KBM-7 (cell line): ENCODE measurements around the gene RPS13.
"Not testable (repeated sequence)": the region's sequence is repeated elsewhere in the genome, so short reads cannot be mapped to it uniquely, and the experiment has no call there.

Experiments
- DNase-seq: peaks from one replicate; pipeline ENCODE4 v3.0.0-alpha.2; 2015
- in situ Hi-C: fragments of 300-500 bp; cut with MboI; formaldehyde crosslinking; loops from 2 replicates; pipeline ENCODE4 v1.14.3; 2020; ENCODE audit warnings: low sequenced_read_pairs, low pct_unique_long_range_greater_than_20kb, mixed read lengths

Gene RPS13

DNA sequence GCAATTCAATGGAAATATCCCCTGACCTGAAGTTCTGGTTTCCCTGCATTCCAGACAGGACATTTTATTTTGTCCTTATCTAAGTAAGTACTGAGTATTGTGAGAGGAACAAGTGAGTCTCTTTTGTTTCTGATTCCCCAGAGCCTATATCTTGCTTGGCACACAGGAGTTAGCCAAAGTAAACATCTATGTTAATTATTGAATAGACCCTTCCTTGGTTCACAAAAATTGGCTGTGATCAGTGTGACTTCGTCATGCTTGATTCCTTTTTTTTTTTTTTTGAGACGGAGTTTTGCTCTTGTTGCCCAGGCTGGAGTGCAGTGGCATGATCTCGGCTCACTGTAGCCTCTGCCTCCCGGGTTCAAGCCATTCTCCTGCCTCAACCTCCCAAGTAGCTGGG is 29.0 kb downstream of the RPS13 start:
- in situ Hi-C loops, DNase-seq: not testable (repeated sequence)

- no peak for DNase-seq
- in situ Hi-C loops = no loop called here
These were observed 30.8 kb downstream of the RPS13 start for GRCh38 chr11:17046690-17047089.

- in situ Hi-C loops = no loop called here
- peak; percentile 15 for DNase-seq
These were observed 40.5 kb downstream of the RPS13 start for GRCh38 chr11:17036666-17037658.

DNA sequence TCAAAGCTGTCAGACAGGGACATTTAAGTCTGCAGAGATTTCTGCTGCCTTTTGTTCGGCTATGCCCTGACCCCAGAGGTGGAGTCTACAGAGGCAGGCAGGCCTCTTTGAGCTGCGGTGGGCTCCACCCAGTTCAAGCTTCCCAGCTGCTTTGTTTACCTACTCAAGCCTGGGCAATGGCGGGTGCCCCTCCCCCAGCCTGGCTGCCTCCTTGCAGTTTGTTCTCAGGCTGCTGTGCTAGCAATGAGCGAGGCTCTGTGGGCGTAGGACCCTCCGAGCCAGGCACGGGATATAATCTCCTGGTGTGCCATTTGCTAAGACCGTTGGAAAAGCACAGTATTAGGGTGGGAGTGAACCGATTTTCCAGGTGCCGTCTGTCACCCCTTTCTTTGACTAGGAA is 43.4 kb downstream of the RPS13 start:
- in situ Hi-C loops, DNase-seq: not testable (repeated sequence)

DNA sequence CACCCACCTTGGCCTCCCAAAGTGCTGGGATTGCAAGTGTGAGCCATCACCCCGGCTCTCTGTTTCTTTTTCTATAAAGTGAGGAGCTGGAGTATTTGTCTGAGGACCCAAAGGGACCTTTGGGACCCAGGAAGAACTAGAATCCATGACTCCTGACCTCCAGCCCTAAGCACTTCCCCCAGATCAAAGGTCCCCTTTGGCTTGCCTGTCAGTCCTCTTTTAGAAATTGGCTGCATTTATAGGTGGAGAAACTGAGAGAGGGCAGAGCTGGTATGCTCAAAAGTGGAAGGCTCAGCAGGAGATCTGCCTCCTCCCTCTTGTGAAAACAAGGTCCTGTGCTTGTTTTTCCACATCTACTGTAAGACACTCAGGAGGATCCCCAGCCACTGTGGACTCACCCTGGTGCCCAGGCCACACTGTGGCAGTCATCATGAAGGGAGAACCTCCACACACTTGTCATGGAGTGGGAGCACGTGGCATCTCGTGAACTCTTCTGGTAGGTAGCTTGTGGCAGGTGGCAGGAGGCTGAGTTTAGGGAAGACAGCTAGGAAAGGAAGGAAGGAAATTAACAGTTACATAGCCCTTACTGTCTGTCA is 50.9 kb downstream of the RPS13 start:
- peak; percentile 16 for DNase-seq
- in situ Hi-C loops = no loop called here

DNA sequence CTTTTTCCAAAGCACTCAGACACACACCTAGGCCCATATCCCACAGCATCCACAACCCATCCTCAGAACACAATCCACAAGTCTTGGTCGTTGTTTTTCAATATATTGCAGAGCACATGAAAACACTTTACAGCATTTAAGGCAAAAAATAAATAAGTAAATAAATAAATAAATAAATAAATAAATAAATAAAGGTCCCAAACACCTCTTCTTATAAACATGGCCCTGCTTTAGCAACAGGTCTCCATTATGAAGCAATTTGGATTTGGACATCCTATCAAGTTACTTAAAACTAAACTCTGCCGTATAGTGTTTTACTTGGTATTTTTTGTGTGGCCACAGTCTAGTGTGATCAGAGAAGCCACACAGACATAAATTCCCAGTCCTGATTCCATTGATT is 52.5 kb downstream of the RPS13 start:
- no peak for DNase-seq
- in situ Hi-C loops = no loop called here
